ENCODE measurements around the gene POLR1E. TPM values are rescaled to one million over a fixed set of nuclear protein-coding genes. Genes with fewer than 3 reads are reported as not detected.

The POLR1E gene
- total and polyA plus RNA-seq, 9 of the 15 experiments (the other 6 are each of a cell fraction or from before 2014, with no cell fraction given) = 18.9 to 102 (median 74.4) TPM

GRCh38 chr9:37437621-37438020, 48.1 kb upstream of the POLR1E start:
- H3K4me3 ChIP-seq = no peak overlapping the region
- H3K27ac ChIP-seq (ENCODE audit: extremely low read depth, low read depth, low read length) = no peak overlapping the region
- no peaks in the 10 kb centered on the region; a peak in 1 of 5 replicates for H3K4me1 ChIP-seq (replicated peaks in 1 of 2; ENCODE audit: control insufficient read depth in 2 of 2, insufficient read depth in 2 of 2, low read length in 2 of 2)
- WGBS (ENCODE audit: insufficient coverage, low coverage, missing lambda C conversion rate) = 97% methylated on average over 4 of the region's 4 CpGs
- H4K20me1 ChIP-seq (replicated peaks; ENCODE audit: control insufficient read depth, insufficient read depth, low read length) = peaks cover 12% of the 10 kb centered on the region; the same call in 1 of the 2 replicates
- BruUV-seq (replicated peaks) = no TSS peak
- DNase-seq (ENCODE audit: extremely low read depth in 1 of 4, low spot score in 3 of 4) (no peak), FAIRE-seq (no peak), ATAC-seq (no peak)
- peaks cover 15% of the 10 kb centered on the region; the same call in 2 of the 3 replicates for H3K79me2 ChIP-seq (ENCODE audit: control insufficient read depth, insufficient read depth, low read length)
- intact Hi-C loops (cut with micrococcal nuclease) (no loop called here), in situ Hi-C loops (cut with MboI) (no loop called here)
- CTCF ChIA-PET (ENCODE audit: low intra/inter-chr PET ratio) = no interaction called here
- no peak overlapping the region for H3K4me2 ChIP-seq (ENCODE audit: insufficient read depth, low read length)
- TF ChIP-seq MED1 (CRISPR knock-in tag; IDR thresholded peaks at IDR 0.05; ENCODE audit: borderline replicate concordance) (no peak), TOE1 (IDR thresholded peaks at IDR 0.05; ENCODE audit: borderline replicate concordance) (no peak), TOE1 (CRISPR knock-in tag; IDR thresholded peaks at IDR 0.05; ENCODE audit: borderline replicate concordance, low read depth) (no peak), GABPB2 (CRISPR knock-in tag; conservative IDR thresholded peaks at IDR 0.05) (no peak), POLR2A (conservative IDR thresholded peaks at IDR 0.05) (no peak), ZBTB34 (CRISPR knock-in tag; IDR thresholded peaks at IDR 0.05) (no peak), TCF3 (CRISPR knock-in tag; IDR thresholded peaks at IDR 0.05) (no peak), NBN (IDR thresholded peaks at IDR 0.05; ENCODE audit: low read depth) (no peak), PML (IDR thresholded peaks at IDR 0.05; ENCODE audit: low read length) (no peak), NCOR1 (IDR thresholded peaks at IDR 0.05) (no peak), ZBTB5 (IDR thresholded peaks at IDR 0.05) (no peak), JUN (IDR thresholded peaks at IDR 0.05; ENCODE audit: borderline replicate concordance, low read depth, low read length) (no peak), JUN (CRISPR knock-in tag; IDR thresholded peaks at IDR 0.05; ENCODE audit: borderline replicate concordance) (no peak), TEAD1 (CRISPR knock-in tag; IDR thresholded peaks at IDR 0.05) (no peak)
- TF ChIP-seq, protein P1, sequence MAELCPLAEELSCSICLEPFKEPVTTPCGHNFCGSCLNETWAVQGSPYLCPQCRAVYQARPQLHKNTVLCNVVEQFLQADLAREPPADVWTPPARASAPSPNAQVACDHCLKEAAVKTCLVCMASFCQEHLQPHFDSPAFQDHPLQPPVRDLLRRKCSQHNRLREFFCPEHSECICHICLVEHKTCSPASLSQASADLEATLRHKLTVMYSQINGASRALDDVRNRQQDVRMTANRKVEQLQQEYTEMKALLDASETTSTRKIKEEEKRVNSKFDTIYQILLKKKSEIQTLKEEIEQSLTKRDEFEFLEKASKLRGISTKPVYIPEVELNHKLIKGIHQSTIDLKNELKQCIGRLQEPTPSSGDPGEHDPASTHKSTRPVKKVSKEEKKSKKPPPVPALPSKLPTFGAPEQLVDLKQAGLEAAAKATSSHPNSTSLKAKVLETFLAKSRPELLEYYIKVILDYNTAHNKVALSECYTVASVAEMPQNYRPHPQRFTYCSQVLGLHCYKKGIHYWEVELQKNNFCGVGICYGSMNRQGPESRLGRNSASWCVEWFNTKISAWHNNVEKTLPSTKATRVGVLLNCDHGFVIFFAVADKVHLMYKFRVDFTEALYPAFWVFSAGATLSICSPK (IDR thresholded peaks at IDR 0.05; ENCODE audit: borderline replicate concordance) = no peak
- TF ChIP-seq, protein P2, sequence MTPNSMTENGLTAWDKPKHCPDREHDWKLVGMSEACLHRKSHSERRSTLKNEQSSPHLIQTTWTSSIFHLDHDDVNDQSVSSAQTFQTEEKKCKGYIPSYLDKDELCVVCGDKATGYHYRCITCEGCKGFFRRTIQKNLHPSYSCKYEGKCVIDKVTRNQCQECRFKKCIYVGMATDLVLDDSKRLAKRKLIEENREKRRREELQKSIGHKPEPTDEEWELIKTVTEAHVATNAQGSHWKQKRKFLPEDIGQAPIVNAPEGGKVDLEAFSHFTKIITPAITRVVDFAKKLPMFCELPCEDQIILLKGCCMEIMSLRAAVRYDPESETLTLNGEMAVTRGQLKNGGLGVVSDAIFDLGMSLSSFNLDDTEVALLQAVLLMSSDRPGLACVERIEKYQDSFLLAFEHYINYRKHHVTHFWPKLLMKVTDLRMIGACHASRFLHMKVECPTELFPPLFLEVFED (CRISPR knock-in tag; conservative IDR thresholded peaks at IDR 0.05) = no peak
- peaks cover 99% of the 10 kb centered on the region for H3K36me3 ChIP-seq (ENCODE audit: control insufficient read depth, insufficient read depth, low read length)
- POLR2A ChIA-PET = interaction anchor here (1.0 to 2.6 kb wide), 4 partner anchors 12 to 27 kb away, joined by 3 to 9 read pairs (median 4); no protein-coding TSS in a partner anchor
- H3K9me3 ChIP-seq (replicated peaks; ENCODE audit: control insufficient read depth, insufficient read depth, low read depth, low read length) = no peaks in the 10 kb centered on the region
- no peaks in the 10 kb centered on the region for H3K9me1 ChIP-seq (ENCODE audit: control insufficient read depth, insufficient read depth, low read length)
- H2AFZ ChIP-seq (ENCODE audit: low read depth, low read length) = no peak overlapping the region
- H3K27me3 ChIP-seq (ENCODE audit: control insufficient read depth in 2 of 2, insufficient read depth in 2 of 2, low read length in 2 of 2) = no peaks in the 10 kb centered on the region
- H3K9ac ChIP-seq (ENCODE audit: insufficient read depth in 1 of 2, low read depth in 2 of 2, low read length in 2 of 2) = no peak overlapping the region

Measured in K562 (cell line).